ENCODE results near the gene GABRA5. TPM values are rescaled to one million over a fixed set of nuclear protein-coding genes. Genes with fewer than 3 reads are reported as not detected.

The GABRA5 gene
- total and polyA plus RNA-seq, 2 donors (not counting 1 experiment from before 2014, with no cell fraction given) = 0.23 TPM; not detected in 1

- no peaks in the 10 kb centered on the region for H3K9me3 ChIP-seq (ENCODE audit: control insufficient read depth, insufficient read depth, low read depth, low read length)
These were observed 11.0 kb downstream of the GABRA5 start for GRCh38 chr15:26877831-26878230.

GRCh38 chr15:26879706-26880105 is 12.8 kb downstream of the GABRA5 start:
- Histone ChIP-seq H2AFZ (ENCODE audit: low read length) (no peak overlapping the region), H3K36me3 (ENCODE audit: control insufficient read depth, insufficient read depth, low read length) (no peaks in the 10 kb centered on the region), H3K4me3 (replicated peaks in 1 of 4; ENCODE audit: control extremely low read depth in 1 of 4, insufficient read depth in 1 of 4, low read depth in 3 of 4, low read length in 4 of 4) (no peak overlapping the region), H3K4me2 (ENCODE audit: extremely low read depth, insufficient read depth, low read length) (no peak overlapping the region), H3K9ac (ENCODE audit: insufficient read depth, low read length) (no peak overlapping the region), H3K27me3 (ENCODE audit: control insufficient read depth, insufficient read depth, low read length) (no peaks in the 10 kb centered on the region), H3K79me2 (ENCODE audit: control insufficient read depth, insufficient read depth, low read length) (no peaks in the 10 kb centered on the region), H3K27ac (ENCODE audit: insufficient read depth, low read length) (no peak overlapping the region), H3K9me3 (ENCODE audit: control insufficient read depth, insufficient read depth, low read depth, low read length) (no peaks in the 10 kb centered on the region), H3K4me1 (ENCODE audit: control insufficient read depth, extremely low read depth, insufficient read depth, low read length) (no peaks in the 10 kb centered on the region), H4K20me1 (ENCODE audit: control insufficient read depth, extremely low read depth, insufficient read depth, low read length) (no peaks in the 10 kb centered on the region)
- DNase-seq (ENCODE audit: low read depth in 2 of 2) = no peak
- TF ChIP-seq EZH2 (IDR thresholded peaks at IDR 0.05; ENCODE audit: low read length, missing control alignments) (no peak), CTCF (conservative IDR thresholded peaks at IDR 0.05 in 1 of 2, IDR thresholded peaks at IDR 0.05 in 1 of 2; ENCODE audit: low read depth in 1 of 2, low read length in 2 of 2) (no peak)

More at GRCh38 chr15:26877831-26878230, 11.0 kb downstream of the GABRA5 start:
- Histone ChIP-seq H4K20me1 (ENCODE audit: control insufficient read depth, extremely low read depth, insufficient read depth, low read length) (no peaks in the 10 kb centered on the region), H3K79me2 (ENCODE audit: control insufficient read depth, insufficient read depth, low read length) (no peaks in the 10 kb centered on the region), H2AFZ (ENCODE audit: low read length) (no peak overlapping the region), H3K27ac (ENCODE audit: insufficient read depth, low read length) (no peak overlapping the region), H3K27me3 (ENCODE audit: control insufficient read depth, insufficient read depth, low read length) (no peaks in the 10 kb centered on the region), H3K36me3 (ENCODE audit: control insufficient read depth, insufficient read depth, low read length) (no peaks in the 10 kb centered on the region), H3K4me2 (ENCODE audit: extremely low read depth, insufficient read depth, low read length) (no peak overlapping the region), H3K4me3 (replicated peaks in 1 of 4; ENCODE audit: control extremely low read depth in 1 of 4, insufficient read depth in 1 of 4, low read depth in 3 of 4, low read length in 4 of 4) (no peak overlapping the region), H3K4me1 (ENCODE audit: control insufficient read depth, extremely low read depth, insufficient read depth, low read length) (no peaks in the 10 kb centered on the region), H3K9ac (ENCODE audit: insufficient read depth, low read length) (no peak overlapping the region)
- TF ChIP-seq CTCF (conservative IDR thresholded peaks at IDR 0.05 in 1 of 2, IDR thresholded peaks at IDR 0.05 in 1 of 2; ENCODE audit: low read depth in 1 of 2, low read length in 2 of 2) = no peak
- TF ChIP-seq EZH2 (IDR thresholded peaks at IDR 0.05; ENCODE audit: low read length, missing control alignments) = no peak
- no peak for DNase-seq (ENCODE audit: low read depth in 2 of 2)

- no peaks in the 10 kb centered on the region for H4K20me1 ChIP-seq (ENCODE audit: control insufficient read depth, extremely low read depth, insufficient read depth, low read length)
- H3K4me3 ChIP-seq (replicated peaks in 1 of 4; ENCODE audit: control extremely low read depth in 1 of 4, insufficient read depth in 1 of 4, low read depth in 3 of 4, low read length in 4 of 4) = no peak overlapping the region
- H3K9me3 ChIP-seq (ENCODE audit: control insufficient read depth, insufficient read depth, low read depth, low read length) = no peaks in the 10 kb centered on the region
- no peaks in the 10 kb centered on the region for H3K79me2 ChIP-seq (ENCODE audit: control insufficient read depth, insufficient read depth, low read length)
- TF ChIP-seq CTCF (conservative IDR thresholded peaks at IDR 0.05 in 1 of 2, IDR thresholded peaks at IDR 0.05 in 1 of 2; ENCODE audit: low read depth in 1 of 2, low read length in 2 of 2) = no peak
- TF ChIP-seq EZH2 (IDR thresholded peaks at IDR 0.05; ENCODE audit: low read length, missing control alignments) = no peak
- H3K27ac ChIP-seq (ENCODE audit: insufficient read depth, low read length) = no peak overlapping the region
- H3K27me3 ChIP-seq (ENCODE audit: control insufficient read depth, insufficient read depth, low read length) = no peaks in the 10 kb centered on the region
- no peak for DNase-seq (ENCODE audit: low read depth in 2 of 2)
- H3K9ac ChIP-seq (ENCODE audit: insufficient read depth, low read length) = no peak overlapping the region
- no peaks in the 10 kb centered on the region for H3K36me3 ChIP-seq (ENCODE audit: control insufficient read depth, insufficient read depth, low read length)
- H3K4me1 ChIP-seq (ENCODE audit: control insufficient read depth, extremely low read depth, insufficient read depth, low read length) = no peaks in the 10 kb centered on the region
- no peak overlapping the region for H3K4me2 ChIP-seq (ENCODE audit: extremely low read depth, insufficient read depth, low read length)
- H2AFZ ChIP-seq (ENCODE audit: low read length) = no peak overlapping the region
These were observed 15.2 kb downstream of the GABRA5 start for GRCh38 chr15:26882112-26882511.
